ENCODE data around the gene CEP250.
"Not testable (repeated sequence)": the region's sequence is repeated elsewhere in the genome, so short reads cannot be mapped to it uniquely, and the experiment has no call there.

Gene CEP250

DNA sequence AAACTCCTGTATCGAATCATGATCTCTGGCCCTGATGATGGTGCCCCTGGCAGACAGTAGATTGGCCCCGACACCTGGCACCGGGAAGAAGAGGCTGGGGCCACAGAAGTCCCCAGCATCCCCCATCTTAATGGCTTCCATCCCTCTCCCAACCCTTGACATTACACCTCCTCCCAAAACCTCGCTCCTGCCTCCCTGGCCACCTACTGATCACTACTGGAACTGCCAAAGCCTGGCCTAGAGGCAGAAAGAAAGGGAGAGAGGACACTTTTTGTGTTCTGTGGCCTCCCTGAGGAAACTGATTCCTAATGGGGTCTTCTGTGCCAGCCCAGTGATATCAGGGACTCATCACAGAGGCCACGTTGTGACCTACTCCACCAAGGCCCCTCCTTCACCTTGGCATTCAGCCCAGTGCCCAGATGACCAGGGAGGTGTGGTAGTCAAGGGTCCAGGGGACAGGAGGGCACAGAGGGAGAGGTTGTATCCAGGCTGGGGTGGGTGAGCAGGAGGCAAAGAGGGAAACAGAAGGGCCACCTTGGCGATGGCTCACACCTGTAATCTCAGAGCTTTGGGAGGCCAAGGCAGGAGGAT is 68.0 kb downstream of the CEP250 start:
- DNase-seq (ENCODE audit: low spot score), result no peak

GRCh38 chr20:35525639-35526038 is 70.2 kb downstream of the CEP250 start:
- no peak for DNase-seq (ENCODE audit: low spot score)

- no peak for DNase-seq (ENCODE audit: low spot score)
Measured at GRCh38 chr20:35527122-35527769, 71.8 kb downstream of the CEP250 start.

GRCh38 chr20:35529552-35529951 is 74.2 kb downstream of the CEP250 start, which contains the start of gene C20orf173:
C20orf173 (minus strand) TSS chr20:35529652; CDS start chr20:35529373, 279 bp downstream.
- DNase-seq (ENCODE audit: low spot score), result no peak

- DNase-seq (ENCODE audit: low spot score), result peak; percentile 25
Measured at GRCh38 chr20:35539756-35540212, 84.4 kb downstream of the CEP250 start.

DNA sequence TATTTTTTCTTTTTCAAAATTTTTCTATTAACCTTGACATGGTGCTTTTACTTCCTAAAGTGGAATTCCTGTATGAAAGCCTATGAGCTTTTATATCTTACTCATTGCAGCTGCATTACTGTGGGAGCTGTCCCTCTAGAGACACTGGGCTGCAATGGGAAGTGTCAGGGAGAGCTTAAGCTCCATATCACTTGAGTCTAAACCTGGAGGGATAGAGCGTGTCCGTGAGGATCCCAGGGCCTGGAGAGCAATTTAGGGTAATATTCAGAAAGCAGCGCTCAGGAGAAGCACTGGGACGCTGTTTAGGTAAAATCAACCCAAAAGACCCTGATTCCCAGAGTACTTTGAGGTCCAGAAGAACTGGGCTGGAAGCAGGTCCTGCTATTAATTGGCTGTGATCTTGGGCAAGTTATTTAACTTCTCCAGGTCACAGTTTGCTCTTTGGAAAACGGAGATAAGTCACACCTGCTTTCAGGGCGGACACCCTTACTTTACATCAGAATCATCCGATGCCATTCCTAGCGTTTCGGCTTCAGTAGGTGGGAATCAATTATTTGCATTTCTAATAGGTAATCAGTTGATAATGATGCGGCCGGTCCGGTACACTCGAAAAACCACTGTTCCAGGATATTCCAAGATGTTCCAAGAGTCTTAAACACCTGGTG is 85.9 kb downstream of the CEP250 start:
- DNase-seq (ENCODE audit: low spot score), result peak; percentile 20

- peak; percentile 96 for DNase-seq (ENCODE audit: low spot score)
Measured at GRCh38 chr20:35541783-35542662, 86.6 kb downstream of the CEP250 start, which contains the start of gene ERGIC3. ERGIC3 (plus strand) TSS chr20:35542078; CDS start chr20:35542098, 20 bp downstream.

- no peak for DNase-seq (ENCODE audit: low spot score)
Measured at GRCh38 chr20:35542990-35543389, 87.6 kb downstream of the CEP250 start.

DNA sequence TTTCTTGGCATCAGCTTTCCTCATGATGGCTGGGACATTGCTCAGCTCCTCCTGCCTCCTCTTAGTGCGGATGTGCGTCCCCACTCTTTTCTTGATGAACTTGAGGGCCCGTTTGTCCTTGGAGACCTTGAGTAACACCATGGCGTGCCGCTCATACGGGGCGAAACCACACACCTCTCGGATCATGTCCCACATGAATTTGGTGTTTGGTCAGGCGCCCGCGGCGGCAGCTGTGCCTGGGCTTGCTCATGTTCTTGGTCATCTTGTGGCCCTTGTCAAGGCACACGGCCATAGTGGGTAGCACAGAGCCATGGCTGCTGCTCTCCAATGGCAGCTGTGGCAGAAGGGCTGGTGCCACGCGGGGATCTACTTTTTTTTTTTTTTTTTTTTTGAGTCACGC is 89.0 kb downstream of the CEP250 start:
- DNase-seq (ENCODE audit: low spot score), result no peak

- DNase-seq (ENCODE audit: low spot score), result not testable (repeated sequence)
Measured at GRCh38 chr20:35544941-35545340, 89.5 kb downstream of the CEP250 start.

DNA sequence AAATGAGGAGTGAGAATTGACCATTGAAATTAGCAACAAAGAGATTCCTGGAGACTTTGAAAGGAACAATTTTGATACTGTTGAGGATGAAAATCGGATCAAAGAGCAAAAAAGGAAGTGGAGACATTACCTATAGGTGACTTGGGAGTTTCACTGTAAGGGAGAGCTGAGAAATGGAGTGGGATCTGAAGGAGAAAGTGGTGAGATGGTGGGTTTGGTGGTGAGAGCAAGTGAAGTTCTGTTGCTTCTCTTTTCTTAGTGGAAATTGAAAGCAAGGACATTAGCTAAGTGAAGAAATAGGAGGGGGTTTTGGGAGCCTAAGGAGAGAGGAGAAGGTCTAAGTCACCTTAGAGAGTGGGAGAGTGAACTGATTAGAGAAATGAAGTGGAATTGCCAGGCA is 90.7 kb downstream of the CEP250 start:
- no peak for DNase-seq (ENCODE audit: low spot score)

DNA sequence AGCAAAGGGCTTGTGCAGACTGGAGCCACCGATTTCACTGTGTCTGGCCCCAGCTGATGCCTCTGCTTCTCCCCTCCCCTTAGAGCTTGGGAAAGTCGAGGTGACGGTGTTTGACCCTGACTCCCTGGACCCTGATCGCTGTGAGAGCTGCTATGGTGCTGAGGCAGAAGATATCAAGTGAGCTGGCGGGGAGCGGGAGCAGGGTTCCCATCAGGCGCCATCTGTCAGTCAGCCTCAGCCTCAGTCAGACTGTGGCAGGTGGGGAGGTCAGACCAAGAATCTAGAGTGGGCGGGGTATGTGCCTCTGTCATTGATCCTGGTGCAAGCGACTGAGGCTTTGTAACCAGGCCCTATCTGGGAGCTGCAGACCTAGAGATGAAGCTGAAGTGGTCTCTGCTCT is 91.9 kb downstream of the CEP250 start:
- DNase-seq (ENCODE audit: low spot score), result no peak

GRCh38 chr20:35551503-35551902 is 96.1 kb downstream of the CEP250 start:
- DNase-seq (ENCODE audit: low spot score), result no peak

DNA sequence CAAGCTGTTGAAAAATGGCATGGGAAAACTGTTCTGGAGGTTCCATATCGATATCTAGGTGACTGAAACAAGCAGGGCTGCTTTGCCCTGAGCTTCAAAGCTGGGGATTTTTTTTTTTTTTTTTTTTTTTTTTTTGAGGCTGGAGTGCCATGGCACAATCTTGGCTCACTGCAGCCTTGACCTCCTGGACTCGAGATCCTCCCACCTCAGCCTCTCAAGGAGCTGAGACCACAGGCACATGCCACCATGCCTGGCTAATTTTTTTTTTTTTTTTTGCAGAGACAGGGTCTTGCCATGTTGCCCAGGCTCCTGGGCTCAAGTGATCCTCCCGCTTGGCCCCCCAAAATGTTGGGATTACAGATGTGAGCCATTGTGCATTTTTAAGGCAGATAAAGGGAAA is 97.5 kb downstream of the CEP250 start:
- DNase-seq (ENCODE audit: low spot score), result no peak

GRCh38 chr20:35555461-35555860 is 100.1 kb downstream of the CEP250 start:
- not testable (repeated sequence) for DNase-seq (ENCODE audit: low spot score)

DNA sequence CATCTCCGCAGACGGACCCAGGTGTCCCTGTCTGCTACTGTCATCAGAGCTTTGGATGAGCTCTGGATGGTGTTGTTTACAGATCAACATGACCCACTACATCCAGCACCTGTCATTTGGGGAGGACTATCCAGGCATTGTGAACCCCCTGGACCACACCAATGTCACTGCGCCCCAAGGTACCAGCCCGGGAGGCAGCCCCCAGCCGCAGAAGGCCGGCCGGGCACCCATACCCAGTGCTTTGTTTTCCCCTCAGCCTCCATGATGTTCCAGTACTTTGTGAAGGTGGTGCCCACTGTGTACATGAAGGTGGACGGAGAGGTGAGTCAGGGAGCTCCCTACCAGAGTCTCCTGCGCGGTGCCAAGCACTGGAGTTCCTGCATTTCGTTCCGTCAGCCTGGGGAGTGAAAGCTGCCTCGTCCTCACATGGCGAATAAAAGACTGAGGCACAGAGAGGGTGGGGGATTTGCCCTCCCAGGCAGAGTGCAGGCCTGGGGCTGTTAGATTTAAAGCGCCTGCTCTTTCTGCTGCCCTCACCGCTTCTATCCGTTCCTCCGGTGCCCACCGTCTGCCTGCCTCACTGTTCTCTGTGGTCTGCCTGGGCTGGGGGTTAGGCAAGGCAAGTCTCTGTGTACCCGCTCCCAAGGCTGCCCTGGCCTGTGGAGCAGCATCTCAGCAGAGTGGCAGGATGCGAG is 100.7 kb downstream of the CEP250 start:
- DNase-seq (ENCODE audit: low spot score), result no peak

DNA sequence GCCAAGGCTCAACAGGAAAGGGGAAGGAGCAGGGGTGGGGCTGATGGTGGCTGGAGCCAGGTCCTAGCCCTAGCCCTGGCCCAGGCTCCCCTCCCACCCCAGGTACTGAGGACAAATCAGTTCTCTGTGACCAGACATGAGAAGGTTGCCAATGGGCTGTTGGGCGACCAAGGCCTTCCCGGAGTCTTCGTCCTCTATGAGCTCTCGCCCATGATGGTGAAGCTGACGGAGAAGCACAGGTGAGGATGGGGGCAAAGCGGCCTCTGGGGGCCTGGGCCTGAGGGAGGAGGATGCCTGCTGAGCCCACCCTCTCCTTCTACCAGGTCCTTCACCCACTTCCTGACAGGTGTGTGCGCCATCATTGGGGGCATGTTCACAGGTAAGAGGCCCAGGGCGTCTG is 101.5 kb downstream of the CEP250 start:
- no peak for DNase-seq (ENCODE audit: low spot score)

- DNase-seq (ENCODE audit: low spot score), result no peak
Measured at GRCh38 chr20:35558451-35558850, 103.1 kb downstream of the CEP250 start.

GRCh38 chr20:35559042-35559693 is 103.8 kb downstream of the CEP250 start:
- no peak for DNase-seq (ENCODE audit: low spot score)

DNA sequence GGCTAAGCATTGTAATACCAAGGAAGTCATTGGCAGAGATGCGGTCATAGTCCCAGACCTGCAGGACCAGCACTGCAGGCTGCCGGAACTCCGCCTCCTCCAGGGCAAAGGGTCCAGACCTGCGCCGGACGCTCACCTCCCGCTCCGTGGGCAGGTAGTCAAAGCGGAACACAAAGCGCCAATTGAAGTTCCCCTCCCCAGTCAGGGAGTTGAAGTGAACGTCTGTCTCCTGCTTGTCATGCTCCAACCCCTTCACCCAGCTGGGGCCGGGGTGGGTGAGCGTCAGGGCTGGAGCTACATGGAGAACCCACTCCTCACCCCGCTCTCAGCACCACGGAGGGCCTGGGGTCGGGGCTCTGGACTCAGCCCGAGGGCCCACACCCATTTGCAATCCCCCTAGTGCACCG is 104.7 kb downstream of the CEP250 start:
- no peak for DNase-seq (ENCODE audit: low spot score)

- no peak for DNase-seq (ENCODE audit: low spot score)
Measured at GRCh38 chr20:35560541-35560940, 105.1 kb downstream of the CEP250 start.

Measured in cerebellar cortex (tissue), 1 donor.